Neural cell (in vitro differentiated cells): ENCODE results near the gene GINS1. TPM values are rescaled to one million over a fixed set of nuclear protein-coding genes. Genes with fewer than 3 reads are reported as not detected.

Experiments used
- polyA plus RNA-seq: library from polyadenylated mRNA; depleted of rRNA; stranded (reverse); fragments of >200 nt; gene quantifications from 2 replicates; pipeline ENCODE4 v1.2.3, GENCODE V29; 2014

The GINS1 gene
- polyA plus RNA-seq, 1 donor from 2014 or later = 4.5 TPM

Other genes starting within 250 kb of the GINS1 start
- gene ENTPD6, start 212.0 kb upstream of the GINS1 start, polyA plus RNA-seq = 143 and 184 TPM in 2 replicates
- gene PYGB, start 159.6 kb upstream of the GINS1 start, polyA plus RNA-seq = 70.5 and 77.9 TPM in 2 replicates
- 32.3 and 48.4 TPM in 2 replicates for gene ABHD12, start 16.8 kb upstream of the GINS1 start, polyA plus RNA-seq
- 49.6 and 56.2 TPM in 2 replicates for gene NINL, start 177.9 kb downstream of the GINS1 start, polyA plus RNA-seq
- 2.8 and 4.1 TPM in 2 replicates for gene NANP, start 216.3 kb downstream of the GINS1 start, polyA plus RNA-seq